ENCODE measurements around the gene PIK3R1.

PIK3R1 gene

DNA sequence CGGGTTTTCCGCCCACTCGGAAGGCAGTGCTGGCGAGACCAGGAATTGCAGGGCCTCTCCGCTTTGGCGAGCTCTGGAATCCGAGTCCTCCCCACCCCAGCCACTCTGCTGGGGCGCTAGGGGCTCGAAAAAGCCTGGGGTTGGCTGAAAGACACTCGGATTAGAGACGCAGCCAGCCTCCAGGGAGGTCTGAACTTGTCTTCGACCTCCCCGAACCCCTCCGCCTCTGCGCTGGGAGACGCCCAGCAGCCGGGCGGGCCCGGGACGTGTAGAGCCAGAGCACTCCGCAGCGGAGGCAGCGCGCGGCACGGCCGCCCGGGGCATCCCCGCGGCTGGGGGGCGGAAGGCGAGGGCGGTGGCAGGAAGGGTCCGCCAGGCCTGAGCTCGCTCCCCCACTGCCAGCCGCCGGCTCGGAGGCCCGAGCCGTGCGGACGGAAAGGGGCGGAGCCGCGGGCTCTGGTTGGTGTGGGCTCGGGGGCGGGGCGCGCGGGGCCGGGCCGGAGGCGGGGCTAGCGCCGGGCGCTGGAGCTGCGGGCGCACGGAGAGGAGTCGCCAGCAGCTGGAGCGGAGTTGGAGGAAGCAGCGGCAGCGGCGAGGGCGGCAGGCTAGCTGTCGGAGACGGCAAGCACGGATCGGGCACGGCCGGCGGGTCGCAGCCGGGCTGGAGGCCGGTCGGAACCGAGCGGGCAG is at the start of gene PIK3R1:
Gene PIK3R1 (plus strand): TSS at position 549 of the 690 bp plus-strand sequence. CDS start 10,920 bp downstream, outside the sequence.
- peak; percentile 91 for DNase-seq

DNA sequence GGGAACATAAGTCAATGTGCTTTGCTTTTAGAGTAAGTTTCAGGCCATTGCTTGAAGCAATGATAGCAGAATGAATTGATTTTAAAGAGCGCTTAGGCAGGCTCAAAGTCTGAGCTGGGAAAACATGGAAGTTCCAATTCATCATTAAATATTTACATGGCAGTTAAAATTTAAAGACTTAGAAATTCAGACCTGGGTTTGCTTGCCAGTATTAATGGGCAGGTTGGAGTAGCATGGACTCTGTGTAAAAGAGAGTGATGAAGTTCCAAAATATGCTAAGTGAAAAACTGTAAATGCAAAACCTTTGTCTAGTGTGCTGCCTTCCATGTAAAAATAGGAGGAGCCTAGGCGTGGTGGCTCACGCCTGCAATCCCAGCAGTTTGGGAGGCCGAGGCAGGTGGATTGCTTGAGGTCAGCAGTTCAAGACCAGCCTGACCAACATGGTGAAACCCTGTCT is 48.3 kb upstream of the PIK3R1 start:
- no peak for DNase-seq

DNA sequence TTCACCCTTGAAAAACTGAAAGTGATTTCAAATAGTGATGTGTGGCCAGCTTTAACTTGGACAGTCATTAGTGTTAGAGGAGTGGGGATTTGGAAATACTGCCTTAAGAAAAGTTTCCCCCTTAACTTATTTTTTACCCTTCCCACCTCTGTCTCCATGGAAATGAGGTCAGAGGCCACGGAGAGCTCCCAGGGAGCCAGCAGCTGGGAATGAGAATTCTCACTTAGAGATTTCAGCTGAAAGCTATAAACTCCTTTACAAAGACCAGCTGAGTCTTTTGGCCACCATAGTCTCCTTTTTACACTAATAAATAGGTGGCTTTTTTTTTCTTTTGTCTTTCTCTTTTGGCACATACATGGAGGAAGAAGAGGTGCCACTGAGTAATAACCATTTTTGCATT is 45.7 kb upstream of the PIK3R1 start:
- no peak for DNase-seq

DNA sequence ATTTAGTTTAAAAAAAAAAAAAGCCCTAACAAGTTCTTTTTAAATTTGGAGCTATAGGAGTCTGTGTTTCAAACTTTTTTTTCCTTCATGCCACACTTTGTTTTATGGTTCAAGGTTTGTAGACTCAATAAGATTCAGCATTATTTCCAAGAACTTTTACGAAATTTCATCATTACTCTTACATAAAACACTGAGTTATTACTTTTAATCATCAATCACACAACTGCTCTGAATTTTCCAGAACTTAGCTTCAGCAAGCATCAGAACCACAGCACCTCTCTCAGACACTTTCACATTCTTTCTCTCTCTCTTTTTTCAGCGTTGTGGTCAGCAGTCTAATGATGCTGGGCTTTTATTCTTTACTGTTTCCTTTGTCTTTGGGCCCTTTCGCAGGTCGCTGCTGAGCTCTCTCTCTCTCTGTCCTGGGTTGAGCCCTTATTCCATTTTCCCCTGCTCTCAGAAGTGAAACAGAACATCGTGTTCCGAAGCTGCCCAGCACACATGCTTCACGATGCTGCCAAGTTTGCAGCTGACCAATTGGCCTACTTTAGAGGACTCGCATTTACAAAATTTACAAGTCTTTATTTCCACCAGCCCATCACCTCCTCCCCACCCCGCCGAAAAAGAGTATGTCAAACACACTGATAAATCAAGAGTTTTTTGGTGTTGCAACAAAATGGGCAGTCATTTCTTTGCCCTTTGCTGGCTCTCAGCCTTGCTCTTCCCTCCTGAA is 44.6 kb upstream of the PIK3R1 start:
- no peak for DNase-seq

DNA sequence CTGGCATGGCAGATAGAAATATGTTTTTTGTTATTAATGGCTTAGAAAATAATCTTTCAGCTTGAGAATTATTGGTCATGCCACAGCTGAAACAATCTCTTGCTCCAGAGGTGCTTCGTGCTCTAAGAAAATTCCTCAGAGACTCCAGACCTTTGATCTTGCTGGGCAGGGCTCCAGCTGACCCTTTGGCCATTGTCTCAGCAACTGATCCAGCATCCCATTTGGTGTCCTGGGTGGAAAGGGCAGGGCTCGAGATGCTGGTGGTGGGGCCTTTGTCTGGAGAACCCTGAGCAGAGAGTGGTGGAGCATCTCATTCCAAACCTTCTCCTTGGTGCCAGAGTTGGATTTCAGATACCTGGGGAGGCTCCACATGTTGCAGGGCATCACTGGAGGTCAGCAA is 43.2 kb upstream of the PIK3R1 start:
- no peak for DNase-seq

DNA sequence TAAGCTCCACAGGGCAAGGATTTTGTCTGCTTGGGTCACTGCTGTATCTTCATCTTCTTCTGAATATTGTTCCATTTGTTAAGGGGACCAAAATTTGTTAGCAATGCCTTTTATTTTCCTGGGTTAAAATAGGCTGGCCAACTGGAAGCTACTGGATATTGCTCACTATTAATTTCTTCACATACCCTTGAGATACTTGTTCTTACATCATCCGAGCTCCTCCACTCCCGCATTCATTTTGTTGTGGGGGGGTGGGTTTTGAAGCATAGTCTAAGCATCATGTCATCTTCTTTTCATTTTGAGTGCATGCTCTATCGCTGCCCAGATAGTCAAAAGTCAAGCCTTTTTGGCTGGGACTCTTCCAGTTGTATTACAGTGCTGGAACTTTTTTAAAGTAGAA is 42.5 kb upstream of the PIK3R1 start:
- no peak for DNase-seq

DNA sequence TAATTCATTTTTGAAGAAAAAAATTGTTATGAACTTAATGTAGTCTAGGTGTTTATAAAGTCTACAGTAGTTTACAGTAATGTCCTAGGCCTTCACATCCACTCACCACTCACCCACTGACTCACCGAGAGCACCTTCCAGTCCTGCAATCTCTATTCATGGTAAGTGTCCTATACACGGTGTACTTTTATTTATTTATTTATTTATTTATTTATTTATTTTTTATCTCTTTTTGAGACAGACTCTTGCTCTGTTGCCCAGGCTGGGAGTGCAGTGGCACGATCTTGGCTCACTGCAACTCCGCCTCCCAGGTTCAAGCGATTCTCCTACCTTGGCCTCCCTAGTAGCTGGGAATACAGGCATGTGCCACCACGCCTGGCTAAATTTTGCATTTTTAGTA is 39.3 kb upstream of the PIK3R1 start:
- no peak for DNase-seq

DNA sequence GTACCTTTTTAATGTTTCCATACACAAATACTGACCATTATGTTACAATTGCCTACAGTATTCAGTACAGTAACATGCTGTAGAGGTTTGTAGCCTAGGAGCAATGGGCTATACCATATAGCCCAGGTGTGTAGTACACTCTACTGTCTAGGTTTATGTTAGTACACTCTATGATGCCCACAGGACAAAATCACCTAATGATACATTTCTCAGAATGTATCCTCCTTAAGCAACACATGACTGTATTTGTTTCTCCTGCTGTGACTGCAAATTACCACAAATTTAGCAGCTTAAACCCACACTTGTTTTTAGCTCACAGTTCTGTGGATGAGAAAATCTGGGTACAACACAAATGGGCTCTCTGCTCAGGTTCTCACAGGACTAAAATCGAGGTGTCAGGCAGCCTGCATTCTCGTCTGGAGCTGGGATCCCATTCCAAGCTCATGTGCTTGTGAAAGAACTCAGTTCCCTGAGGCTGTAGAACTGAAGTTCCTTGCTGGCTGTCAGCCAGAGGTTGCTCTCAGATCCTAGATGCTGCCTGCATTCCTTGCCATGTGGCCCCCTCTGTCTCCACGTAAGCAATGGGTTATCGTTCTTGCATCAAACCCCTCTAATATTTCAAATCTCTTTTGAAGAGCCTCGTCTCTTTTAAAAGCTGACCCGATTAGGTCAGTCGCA is 38.6 kb upstream of the PIK3R1 start:
- no peak for DNase-seq

DNA sequence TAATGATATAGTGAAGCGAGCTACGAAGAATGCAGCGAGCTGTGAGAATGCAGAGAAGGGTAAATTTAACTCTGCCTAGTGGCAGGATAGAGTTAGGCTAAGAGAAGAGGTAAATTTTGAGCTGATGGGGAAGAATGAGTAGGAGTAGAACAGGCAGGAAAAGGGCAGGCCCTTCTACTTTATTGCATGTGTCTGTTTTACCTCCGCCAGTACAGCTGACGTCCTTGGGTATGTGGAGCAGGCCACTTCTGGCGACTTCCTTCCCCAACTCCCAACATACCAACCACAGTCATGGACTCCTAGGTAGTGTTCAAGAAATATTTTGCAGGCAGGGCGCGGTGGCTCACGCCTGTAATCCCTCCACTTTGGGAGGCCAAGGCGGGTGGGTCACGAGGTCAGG is 37.9 kb upstream of the PIK3R1 start:
- DNase-seq: no peak

DNA sequence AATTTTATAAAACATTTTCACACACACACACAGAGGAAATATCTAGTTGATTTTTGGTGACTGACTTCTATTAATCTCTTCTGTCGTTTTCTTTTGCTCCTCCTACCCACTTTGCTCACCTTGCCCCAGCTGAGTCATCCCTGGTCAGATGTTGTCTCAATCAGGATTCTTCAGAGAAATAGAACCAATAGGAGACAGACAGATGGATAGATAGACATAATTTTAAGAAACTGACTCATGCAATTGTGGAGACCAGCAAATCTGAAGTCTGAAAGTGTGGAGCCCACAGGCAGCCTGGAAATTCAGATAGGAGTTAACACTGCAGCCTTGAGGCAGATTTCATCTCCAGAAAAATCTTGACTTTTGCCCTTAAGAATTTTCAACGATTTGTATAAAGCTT is 37.0 kb upstream of the PIK3R1 start:
- no peak for DNase-seq

DNA sequence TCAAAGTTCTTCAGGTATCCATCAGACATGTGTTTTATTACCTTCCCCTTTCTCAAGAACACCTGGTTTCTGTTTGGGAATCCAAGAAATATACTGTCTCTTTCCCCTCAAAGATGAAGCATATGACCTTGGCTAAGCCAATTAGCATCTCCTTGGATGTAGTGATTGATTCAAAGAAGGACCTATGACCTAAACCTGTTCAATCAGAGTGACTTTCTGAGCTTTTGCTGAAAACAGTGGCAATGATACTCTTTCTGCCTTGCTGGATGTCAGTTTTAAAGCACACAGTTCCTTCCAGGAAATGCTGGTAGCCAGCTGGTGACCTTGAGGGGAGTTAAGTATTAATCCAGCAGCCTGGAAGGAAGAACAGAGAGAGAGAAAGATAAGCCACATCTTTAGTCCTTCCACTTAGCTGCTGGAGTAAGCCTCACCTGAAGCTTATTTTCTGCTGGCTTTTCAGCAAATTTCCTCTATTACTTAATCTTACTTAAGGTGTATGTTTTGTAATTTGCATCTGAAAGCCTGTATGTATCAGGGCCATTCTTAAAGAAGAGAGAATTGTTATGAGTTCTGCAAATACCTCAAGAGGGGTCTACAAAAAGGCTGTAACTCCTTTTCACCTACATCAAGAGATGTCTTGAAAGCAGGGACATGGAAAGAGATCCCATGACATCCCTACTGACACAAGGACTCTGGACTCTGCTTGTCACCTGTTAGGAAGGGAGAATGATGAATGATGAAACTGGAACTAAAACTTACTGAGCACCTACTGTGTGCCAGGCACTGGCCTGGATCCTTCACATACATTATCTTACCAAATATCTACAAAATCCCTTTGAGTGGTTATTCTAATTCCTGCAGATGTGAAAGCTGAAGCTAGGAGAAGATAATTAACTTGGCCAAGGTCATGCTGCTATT is 35.2 kb upstream of the PIK3R1 start:
- DNase-seq: no peak

DNA sequence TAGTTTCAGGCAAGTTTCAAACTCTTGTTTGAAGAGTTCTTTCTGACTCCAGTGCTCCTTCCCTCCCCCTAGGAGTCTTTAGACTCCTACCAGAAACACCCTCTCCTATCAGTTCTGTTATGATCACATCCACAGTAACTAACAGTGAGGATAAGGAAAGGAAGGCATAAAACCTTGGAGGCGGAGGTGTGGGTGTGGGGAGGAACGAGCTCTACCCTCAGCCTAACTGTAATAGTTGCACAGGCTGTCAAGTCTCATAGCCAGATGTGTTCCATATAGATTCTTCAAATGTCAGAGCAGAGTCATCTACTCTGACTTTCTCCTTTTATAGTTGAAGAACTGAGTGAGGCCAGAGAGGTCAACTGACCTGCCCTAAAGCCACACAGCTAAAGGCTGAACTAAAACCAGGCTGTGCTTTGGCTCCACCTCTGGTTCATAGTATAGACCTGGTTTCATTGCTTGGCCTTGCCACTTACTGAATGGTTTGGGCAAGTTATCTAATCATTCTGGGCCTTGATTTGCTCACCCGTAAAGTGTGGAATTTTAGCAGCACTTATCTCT is 34.4 kb upstream of the PIK3R1 start:
- DNase-seq: no peak

DNA sequence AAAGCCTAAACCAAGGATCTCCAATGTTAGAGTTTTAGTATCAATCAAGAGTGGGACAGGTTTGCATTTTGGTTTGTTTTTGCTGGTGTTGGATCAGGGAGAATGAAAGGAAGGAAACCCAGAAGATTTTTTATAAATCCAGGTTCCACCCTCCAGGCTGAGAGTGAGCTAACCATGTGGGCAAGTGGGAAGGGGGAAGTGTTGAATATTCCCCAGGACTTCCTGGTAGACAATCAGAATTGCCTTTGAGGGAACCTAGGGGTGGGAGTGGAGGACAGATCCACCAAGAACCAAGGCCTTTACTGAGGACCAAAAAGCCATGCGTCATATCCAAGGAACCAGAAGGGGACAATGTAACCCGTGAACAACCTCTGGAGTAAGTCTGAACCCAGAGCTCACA is 33.5 kb upstream of the PIK3R1 start:
- no peak for DNase-seq

DNA sequence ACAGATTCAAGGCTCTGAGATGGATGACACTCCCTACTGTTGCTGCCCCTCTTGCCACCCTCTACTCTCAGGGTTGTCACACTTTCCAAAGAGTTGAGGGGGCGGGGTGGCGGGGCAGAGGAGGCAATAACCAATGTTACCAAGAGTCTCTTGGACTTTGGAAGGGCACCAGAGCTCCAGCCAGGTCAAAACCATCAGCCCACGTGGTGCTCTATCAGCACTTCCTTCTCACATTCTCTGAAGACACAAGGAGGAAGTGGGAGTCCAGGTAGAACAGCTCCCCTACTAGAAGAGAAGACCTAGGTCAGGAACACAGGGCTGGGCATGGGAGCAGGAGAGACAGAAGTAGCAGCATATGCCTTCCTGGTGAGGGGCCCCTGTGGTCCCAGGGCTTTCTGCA is 33.0 kb upstream of the PIK3R1 start:
- DNase-seq: no peak

DNA sequence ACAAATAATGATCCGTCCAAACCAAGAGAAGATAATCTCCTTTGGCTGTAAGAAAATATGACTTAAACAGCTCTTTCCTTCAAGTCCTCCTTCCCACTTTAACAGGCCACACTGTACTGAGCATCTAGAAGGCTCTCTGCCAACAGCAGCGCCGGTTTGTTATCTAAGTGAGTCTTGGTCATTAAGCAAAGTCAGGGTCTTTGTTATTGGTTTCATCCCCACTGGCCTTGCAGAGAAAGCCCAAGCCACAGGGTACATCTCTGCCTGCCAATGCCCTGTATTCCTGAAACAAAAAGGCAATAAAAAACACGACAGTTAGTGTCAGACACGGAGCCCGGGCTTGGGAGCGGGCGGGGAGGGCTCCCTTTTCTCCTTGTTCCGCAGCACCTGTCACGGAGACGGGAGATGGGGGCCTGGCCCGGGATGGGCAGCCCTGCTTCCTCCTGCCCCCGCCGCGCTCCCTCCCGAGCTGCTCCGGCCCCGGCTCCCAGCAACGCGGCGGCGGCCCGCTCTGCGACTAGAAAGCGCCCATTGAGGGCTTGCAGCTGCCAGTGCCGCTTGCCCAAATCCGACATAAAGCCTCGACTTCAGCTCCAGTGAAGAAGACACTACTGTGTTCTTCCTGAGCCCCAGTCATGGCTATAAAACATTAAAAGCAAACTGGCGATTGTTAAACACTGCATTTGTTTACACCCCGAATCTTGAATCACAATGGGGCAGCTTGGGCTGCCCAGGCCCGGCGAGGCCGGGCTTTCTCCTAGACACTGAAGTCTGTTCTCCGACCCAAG is 28.1 kb upstream of the PIK3R1 start:
- DNase-seq: no peak

DNA sequence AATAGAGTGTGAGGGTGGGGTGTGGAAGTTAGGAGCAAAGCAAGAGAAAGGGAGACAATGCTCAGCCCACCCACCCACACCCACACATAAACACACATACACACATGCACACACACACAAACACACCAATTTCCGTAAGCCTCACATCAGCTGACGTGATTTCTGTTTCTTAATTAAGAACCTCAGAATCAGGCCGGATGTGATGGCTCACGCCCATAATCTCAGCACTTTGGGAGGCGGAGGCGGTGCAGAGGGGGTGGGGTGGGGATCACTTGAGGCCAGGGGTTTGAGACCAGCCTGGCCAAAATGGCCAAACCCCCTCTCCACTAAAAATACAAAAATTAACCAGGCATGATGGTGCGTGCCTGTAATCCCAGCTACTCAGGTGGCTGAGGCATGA is 26.4 kb upstream of the PIK3R1 start:
- DNase-seq: no peak

DNA sequence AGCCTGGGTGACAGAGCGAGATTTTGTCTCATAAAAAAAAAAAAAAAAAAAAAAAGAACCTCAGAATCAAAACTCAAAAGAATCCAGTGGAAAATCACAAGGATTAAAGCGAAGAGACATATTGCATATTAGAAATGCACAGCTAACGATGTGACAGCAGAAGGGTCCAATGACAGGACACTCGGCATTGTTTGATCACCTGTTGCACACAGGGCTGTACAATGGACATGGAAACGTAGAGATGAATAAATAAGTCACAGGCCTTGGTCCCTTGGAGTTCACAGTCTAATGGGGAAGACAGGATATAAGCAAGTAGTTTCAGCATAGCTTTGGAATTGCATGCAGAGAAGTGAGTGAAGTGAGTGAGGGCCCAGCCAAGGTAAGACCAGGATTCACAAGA is 25.9 kb upstream of the PIK3R1 start:
- DNase-seq: no peak

DNA sequence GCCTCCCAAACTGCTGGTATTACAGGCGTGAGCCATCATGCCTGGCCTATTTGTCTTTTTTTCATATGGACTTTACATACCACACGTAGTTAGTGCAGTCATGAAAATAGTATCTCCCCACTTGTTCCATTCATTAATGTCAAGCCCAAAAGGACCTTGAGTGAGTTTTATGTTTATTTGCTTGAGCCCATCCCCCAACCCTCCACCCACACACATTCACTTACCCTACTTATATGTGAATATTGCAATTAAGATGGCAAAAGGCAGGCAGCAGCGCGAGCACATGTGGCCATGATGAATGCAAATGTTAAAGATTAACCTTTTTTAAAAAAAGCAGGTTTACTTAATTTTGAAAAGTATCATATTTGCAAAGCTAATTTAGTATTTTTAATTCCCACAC is 24.9 kb upstream of the PIK3R1 start:
- DNase-seq: no peak

DNA sequence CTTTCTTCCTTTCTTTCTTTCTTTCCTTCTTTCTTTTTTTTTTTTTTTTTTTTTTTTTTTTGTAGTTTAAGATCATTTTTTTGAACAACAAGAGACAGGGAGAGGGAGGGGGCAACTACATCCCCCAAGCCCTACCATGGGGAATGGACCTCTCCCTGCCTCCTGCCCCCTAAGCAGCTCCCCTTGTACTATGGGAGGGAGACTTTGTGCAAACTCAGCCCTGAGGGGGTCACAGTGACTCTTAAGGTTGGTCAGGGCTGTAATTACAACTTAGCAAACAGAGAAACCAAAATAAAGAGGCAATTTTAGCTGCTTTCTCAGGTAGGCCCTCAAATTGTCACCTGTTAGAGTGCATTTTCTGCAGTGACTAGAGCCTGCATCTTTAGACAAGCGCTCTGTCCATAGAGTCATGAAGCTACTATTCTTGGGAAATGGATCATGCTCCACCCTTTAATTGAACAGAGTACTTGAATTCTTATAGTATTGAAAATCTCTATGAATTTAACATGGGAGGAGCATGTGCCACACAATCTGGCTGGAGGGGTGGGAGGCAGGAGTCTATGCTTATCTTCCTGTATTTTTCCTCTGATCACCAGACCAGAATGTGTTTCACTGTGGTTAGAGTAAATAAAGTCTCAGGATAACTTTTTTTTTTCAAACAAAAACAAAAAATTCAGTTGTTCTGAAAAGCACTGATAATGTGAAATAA is 24.3 kb upstream of the PIK3R1 start:
- no peak for DNase-seq

DNA sequence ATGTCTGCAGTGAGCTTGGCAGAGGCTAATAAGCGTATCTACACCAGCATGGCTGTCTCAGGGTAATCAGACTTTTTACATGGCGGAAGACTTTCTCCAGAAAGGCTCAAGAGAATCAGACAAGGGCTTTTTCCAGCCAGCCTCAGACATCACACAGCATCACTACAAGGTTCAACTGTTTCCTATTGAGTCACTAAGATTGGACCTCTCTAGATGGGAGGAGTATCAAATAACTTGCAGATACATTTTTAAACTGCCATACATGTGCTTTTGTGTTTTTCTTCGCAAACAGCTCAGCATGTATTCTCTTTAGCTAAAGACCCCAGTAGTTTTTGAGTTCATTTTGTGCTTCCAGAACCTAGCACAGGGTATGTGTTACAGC is 22.9 kb upstream of the PIK3R1 start:
- no peak for DNase-seq

DNA sequence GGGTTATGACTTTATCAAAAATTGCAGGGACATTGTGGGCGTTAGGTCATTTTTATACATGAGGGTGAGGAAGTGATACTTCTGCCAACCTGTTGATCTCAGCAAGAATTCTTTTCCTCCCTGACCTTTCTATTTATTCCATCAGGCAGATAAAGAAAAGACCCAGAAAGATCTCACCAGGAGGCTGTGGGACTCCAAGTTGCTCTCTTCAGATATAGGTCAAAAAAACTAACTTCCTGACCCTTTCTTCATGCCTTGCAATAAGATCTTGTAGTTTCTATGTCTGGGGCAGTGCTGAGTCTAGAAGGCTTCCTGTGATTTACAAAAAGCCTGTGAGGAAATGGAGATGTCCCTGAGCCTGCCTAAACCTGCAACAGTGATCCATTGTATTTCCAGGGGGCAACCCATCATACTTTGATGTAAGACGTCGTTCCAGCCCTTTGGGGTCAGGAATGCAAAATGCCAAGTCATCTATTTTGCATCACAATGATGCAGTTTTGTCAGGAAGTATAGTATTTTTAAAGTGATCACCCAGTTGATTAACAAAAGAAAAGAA is 22.0 kb upstream of the PIK3R1 start:
- no peak for DNase-seq
